Dermis blood vessel endothelial cell (primary cell): ENCODE measurements around the gene TMPRSS6. TPM values are rescaled to one million over a fixed set of nuclear protein-coding genes. Genes with fewer than 3 reads are reported as not detected.

Experiments used
- DNase-seq: peaks from one replicate; pipeline ENCODE4 v3.0.0; 2010
- total RNA-seq: library from RNA; depleted of rRNA; stranded (reverse); fragments of >200 nt; gene quantifications from 2 replicates; pipeline ENCODE4 v1.2.3, GENCODE V29; 2014

TMPRSS6 gene
- total RNA-seq, 1 donor from 2014 or later: not detected

DNA sequence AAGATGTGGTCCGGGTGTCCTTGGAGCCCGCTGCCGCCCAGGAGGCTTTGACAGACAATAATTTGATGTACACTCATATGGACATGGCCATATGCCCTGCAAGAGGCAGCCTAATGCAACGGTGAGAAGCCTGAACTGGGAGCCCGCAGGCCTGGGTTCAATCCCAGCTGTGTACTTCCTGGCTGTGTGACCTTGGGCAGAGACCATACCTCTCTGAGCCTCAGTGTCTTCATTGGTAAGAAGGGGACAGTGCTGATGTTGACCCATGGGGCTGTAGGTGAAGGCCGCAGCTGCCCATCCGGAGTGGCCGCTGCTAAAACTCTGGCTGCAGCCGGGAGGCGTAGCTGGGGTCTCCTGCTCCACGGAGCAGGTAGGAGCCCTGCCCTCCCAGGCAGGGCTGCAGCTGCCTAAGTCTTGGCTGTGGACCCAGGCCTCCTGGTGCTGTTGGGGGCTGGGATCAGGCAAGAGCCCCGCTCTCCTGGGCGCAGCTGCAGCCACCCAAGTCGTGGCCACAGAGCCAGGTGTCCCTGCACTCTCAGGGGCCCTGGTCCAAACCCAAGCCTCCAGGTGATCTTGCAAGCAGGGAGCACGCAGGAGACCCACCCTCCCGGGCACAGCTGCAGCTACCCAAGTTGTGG lies 31.3 kb upstream of the TMPRSS6 start:
- no peak for DNase-seq

DNA sequence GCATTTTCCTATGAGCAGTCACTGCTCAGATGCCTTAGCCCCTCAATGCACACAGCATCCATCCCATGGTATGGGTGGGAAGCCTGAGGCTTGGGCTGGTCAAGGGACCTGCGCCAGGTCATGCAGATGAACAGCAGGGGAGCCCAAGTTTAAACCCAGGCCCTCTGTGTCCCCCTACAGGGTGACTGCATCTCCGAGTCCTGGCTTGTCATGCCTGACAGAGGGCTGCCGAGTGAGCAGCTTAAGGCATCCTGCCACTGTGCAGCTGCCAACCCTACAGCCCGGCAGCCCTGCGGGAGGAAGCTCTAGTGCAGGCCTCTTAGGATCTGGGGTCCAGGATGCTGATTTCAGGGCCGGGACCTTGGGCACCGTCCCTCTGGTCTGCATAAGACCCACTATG lies 30.2 kb upstream of the TMPRSS6 start:
- no peak for DNase-seq

DNA sequence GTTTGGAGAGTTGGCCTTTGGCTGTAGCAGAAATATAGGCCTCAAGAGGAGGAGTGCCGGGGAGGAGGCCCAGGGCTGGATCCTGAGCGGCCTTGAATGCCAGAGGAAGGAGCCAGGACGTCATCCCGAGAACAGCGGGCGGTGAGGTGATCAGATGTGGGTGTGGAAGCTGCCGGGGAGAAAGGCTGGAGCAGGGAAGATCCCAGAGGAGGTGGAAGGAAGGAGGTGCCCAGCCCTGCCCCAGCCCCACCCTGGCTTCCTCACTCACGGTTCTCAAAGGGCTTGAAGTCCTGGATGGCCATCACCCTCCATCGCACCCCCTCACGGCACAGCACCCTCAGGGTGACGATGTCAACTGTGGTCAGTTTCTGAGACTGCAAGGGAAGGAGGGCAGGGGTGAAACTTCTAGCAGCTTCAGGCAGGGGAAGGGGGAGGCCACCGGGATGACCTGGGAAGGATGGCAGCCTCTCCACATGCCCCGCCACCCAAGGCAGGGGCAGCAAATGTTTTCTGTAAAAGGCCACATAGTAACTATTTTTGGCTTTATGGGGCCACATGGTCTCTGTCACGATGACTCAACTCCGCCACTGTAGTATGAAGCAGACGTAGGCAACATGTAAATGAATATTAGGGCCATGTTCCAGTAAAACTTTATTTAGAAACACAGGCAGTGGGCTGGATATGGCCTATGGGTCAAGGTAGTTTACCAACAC lies 29.5 kb upstream of the TMPRSS6 start:
- no peak for DNase-seq

DNA sequence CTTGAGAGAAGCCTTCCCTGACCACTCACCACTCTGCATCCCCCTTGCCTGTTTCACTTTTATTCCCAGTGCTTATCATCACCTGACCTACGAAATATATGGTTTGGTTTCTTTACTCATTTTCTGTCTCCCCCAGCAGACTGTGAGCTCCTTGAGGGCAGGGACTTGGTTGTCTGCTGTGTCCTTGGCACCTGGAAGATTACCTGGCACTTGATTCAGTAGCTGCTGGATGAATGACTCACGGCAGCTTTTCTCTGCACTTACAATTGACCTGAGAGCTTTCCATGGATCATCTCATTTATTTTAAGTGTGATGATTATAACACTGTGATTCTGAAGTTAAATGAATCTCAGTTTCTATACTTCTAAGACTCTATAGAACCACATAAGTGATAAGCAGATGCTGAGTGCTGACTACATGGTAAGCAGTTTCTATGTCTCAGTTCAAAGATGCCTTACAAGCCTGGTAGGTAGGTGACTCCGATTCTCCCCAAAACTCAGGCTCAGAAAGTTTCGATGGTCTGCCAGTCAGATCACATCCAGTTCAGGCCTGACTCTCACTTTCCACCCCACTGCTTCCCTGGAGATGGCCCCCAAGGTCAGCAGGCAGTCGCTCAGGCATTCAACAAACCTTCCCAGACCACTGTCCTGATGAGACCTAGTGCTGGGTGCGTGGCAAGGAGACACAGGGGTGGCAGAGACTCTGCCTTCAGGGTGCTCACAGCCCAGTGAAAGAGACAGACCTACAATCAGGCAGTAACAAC lies 28.6 kb upstream of the TMPRSS6 start:
- no peak for DNase-seq

DNA sequence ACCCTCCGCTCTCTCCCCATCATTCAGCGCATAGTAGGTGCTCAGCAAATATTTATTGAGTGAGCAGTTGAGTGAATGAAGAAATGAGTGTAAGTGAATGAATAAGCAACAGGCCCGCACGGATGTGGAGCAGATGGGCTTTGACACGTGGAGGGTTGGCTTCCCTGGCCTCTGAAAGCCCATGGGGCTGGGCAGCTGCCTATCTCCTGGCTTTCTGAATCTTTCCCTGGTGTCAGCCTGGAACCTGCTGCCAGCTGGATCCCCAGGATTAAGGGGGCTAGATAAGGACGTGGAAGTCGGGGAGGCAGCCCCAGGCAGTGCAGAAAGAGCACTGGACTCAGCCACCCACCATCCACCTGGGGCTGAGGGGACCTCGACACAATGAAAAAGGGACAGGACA lies 27.6 kb upstream of the TMPRSS6 start:
- no peak for DNase-seq

DNA sequence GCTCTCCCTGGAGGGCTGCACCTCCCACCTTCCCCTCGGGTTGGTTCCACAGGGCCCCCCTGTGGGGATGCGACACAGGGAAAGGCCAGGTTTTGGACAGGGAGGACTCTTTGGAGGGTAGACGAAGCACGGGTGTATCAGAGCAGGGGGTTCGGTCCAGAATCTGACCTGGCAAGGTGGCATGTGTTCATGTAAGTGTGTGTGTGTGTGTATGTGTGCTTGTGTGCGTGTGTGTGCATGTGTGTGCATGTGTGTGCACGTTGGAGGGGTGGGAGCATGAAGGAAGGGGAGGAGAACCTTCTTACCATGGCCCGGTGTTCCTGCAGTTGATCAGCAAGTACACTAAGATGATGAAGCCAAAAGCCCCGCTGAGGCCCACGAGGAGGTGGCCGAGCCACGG lies 25.5 kb upstream of the TMPRSS6 start:
- no peak for DNase-seq

DNA sequence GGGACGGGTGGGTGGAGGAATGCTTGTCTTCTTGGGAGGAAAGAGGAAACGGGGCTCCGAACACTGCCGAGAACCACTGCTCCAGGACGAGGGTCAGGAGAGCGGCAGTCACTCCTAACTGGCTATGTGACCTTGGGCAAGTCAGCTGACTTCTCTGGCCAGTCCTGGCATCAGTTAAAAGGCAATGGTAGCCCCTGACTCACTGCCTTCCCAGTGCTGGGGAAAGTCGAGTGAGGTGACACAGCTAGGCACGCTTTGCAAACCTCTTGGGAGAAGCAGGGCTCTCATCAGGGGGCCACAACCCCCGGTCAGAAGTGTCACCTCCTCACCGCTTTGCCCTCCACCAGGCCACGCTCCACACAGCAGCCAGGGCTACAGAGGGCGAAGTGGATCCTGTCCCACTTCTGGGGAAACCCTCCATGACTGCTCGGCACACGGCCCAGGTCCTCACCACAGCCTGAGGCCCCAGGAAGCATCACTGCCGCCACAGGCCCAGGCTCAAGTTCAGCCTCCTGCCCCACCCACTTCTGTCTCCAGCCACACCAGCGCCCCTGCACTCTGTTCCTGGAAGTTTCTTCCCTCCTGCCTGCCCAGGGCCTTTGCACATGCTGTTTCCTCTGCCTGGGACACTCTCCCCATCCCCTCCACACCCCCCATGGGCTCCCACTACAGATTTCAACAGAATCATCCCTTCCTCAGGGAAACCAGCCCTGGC lies 23.9 kb upstream of the TMPRSS6 start:
- DNase-seq: no peak

DNA sequence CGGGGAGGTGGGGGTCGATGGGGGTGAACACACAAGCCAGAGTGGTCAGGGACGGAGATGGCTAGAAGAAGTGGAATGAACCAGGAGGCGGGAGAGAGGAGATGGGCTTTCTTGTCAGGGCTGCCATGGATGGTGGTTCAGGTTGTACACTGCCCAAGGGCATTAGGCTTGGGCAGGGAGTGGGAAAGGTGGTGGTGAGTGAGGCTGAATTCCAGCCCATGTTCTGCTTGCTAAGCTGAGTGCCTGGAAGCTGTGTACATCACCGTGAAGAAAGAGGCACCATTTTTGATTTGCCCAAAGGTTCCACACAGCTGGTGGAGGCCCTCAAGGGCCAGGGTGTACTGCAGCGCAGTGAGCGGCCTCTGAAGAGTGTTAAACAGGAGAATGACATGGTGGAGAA lies 23.3 kb upstream of the TMPRSS6 start:
- DNase-seq: no peak

DNA sequence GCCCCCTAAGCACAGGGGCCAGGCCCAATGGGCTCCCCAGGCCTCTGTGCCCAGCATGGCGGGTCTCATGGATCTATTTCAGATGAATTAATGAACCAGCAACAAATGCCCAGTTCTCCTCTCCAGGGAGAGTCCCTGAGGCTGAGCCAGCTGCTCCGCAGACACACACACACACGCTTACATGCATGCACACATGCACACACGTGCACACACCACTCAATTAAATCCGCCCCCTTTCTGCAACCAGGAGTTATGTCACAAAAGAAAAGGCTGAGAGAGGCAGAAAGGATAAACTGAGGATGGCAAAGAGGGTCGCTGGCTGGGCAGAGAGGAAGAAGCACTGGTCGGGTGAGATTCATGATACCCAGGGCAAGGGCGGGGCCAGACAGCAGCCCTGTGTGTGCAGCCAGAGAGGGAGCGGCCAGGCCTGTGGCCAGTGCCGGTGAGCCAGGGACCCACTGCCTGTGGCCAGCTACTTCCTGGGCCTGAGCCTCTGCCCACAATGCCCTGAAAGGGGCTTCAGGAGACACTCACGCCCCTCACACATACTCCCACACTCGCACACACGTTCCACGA lies 20.4 kb upstream of the TMPRSS6 start:
- DNase-seq: no peak

DNA sequence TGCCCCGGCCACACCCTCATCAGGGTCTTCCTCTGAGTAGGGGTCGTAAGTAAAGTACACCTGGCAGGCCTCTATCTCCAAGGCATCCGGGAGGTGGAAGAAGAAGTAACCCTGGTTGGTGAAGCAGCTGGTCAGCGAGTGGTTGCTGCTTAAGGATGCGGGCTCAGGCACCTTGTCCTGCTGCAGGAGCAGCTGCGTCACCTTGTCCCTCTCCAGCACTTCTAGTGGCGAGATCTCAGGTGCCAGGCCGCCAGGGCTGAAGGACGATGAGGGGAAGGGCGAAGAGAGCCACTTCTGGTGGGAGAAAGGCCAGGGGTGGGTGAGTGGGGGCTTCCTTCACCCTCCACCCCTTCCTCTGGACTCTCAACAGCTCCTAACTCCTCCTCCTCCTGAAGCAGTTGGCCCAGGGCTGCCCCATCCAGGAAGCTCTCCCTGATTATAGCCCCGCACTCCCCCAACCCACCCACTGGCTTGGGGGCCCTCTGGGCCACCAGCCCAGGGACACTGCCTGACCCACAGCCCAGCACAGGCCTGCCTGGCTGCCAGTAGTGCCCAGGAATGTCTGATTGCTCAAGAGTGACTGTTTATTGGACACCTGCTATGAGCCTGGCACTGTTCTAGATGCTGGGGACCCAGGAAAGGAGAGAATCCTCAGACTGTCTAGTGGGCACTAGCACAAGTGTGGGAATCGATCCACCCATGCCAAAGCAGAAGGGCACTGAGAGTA lies 19.2 kb upstream of the TMPRSS6 start:
- no peak for DNase-seq

DNA sequence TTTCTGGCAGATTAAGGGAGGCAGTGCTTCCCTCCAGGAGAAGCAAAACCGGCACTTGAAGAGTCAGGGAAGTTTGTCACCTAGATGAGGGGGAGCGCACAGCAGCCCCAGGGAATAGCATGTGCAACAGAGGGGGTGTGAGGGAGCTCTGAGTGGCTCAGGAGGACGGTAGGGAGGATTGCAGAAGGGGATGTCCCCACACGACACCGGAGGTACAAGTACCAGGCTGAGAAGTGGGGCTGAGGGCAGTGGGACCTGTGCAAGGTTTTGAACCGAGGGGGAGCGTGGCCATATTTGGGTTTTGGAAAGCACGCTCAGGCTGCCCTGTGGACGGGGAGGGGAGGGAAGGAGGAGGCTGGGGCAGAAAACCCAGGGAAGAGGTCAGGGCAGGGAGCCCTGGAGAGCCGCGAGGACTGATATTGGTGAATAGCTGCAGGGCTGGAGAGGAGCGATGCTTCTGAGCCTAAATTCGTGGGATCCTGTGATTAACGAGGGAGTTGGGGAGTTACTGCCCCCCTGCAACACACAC lies 17.9 kb upstream of the TMPRSS6 start:
- DNase-seq: no peak

DNA sequence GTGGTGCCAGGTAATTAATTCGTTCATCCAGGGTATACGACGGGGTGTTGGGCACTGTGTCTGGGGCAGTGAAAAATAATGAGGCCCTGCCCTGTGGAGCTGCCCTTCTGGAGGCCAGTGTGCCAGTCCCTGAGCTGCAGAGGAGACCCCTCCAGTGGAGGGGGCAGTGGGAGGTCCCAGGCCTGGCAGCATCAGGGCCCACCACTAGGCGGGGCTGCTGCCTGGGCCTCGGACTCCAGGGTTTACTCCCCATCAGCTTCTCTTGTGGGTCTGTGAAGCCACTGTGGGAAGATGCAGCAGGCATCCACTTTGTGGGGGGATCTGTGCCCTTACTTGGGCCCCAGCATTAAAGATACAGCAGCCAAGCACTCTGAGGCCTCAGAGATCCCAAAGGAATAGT lies 17.4 kb upstream of the TMPRSS6 start:
- DNase-seq: peak; percentile 4

DNA sequence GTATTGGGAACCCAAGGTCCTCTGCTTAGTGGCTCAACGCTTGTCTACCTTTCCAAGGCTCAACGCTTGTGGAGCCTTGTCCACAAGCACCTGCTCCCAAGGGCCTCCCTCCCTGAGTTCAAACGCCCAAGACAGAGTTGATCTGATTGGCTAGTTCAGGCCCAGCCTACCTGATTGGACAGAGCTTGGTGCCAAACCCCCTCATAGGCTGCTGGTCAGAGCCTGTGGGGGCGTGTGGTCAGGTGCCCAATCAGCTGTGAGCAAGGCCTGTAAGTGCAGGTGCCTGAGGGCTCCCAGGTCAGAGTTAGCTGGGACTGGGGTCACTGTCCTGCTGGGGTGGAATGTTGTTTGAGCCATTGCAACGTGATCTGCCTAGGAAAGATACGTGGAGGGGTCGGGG lies 16.9 kb upstream of the TMPRSS6 start:
- peak; percentile 30 for DNase-seq

DNA sequence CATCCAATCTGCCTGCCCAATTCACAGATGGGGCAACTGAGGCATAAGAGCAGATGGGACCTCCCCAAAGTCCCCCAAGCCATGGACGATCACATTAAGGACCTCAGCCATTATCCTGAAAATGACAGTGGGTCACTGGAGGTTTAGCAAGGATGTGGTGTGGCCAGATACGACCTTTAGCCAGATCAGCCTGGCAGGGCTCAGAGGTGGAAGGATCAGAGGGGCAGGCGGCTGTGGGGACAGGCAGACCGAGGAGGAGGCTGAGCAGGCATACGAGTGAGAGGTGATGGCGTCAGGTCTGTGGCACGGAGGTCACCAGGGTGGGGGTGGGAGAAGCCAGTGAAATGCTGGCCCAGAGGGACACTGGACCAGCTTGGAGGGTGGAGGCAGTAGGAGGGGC lies 14.1 kb upstream of the TMPRSS6 start:
- no peak for DNase-seq

DNA sequence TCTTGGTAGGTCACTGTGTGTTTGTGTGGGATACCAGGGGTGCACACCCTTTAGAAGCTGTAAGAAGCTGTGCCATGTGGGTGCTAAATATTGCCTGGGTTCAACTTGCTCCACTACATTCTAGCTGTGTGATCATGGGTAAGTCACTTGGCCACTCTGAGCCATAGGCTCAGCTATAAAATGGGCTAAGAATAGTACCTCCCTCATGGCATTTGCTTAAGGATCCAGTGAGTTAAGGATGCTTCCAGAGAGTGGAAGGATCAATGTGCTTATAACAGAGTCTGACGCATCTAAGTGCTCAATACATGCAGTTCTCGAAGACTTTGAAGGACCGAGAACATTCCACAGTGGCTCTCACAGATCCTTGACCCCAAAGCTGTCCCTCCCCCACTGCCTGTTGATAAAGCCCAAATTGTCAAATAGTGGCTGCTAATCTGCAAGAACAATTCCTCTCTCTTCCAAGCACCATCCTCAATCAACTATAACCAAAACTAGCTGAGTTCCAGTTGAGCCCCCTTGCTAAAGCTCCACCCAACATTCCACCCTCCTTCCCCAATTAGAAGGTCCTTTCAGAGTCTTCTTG lies 13.2 kb upstream of the TMPRSS6 start:
- DNase-seq: no peak

DNA sequence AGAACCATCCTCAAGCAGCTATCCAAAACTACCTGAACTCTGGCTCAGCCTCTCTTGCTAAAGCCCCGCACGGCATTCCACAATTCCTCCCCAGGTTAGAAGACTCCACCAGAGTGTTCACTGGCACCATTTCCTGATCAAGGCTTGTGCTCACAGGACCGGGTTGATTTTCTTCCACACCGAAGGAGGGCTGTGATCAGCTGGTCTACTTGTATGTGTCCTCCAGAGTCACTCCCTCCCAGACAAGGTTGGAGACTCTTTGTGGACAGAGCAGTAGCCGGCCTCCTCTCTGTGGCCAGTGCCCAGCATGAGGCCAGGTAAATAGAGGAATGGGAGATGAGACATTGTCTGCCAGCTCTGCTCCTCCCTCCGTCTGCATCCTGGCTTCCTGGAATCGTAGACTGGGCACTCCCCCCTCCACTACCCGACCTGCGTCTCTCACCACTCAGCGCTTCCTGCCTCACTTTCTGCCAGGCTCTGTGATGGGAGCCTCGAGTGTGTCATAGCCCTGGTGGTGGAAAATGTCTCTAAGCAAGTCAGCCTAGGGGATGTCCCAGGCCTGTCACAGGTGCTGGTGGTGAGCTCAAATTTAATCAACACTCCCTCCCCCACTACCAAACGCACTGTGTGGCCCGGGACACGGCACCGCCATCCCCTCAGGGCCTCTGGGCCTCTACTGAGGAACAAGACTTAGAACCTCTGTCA lies 12.5 kb upstream of the TMPRSS6 start:
- peak; percentile 54 for DNase-seq

DNA sequence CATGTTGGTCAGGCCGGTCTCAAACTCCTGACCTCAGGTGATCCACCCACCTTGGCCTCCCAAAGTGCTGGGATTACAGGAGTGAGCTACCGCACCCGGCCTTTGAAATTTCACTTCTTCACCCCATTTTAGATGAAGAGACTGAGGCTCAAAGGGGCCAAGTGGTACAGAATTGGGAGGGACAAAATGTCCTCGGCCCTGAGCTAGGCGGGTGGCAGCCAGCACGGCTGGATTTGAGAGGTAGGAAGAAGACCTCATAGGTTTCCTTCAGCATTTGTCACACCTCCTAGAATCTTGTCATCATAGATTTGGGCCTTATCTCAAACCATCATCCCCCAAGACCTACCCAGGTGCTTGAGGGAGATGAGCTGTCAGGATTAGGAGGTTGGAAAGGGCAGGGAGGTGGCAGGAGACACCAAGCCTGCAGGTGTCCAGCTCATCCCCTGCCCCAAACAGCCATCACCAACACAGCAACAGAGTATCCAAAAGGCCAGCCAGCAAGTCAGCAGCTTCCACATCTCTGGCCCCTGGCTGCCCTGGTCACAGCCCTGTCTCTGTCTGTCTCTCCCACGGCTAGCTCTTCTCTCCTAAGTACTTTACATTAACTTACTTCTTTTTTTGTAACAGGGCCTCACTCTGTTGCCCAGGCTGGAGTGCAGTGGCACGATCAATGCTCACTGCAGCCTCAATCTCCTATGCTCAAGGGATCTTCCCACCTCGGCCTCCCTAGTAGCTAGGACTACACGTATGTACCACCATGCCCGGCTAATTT lies 11.2 kb upstream of the TMPRSS6 start:
- DNase-seq: no peak

DNA sequence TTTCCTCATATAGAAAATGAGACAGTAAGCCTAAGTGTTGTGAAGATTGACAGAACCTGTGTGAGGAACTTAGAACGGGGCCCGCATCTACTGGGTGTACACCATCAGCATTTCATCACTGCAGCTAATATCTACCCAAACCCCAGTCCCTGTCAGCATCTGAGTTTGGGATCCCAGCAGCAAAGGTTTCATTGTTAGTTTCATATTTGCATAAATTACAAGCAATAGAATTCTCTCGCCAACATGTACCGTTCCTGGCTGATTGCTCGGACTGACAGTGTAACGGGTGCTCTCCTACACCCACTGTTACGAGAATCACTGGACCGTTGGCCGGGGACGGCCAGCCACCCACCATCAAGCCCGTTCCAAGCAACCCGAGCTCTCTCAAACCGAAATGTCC lies 10.4 kb upstream of the TMPRSS6 start:
- DNase-seq: no peak

DNA sequence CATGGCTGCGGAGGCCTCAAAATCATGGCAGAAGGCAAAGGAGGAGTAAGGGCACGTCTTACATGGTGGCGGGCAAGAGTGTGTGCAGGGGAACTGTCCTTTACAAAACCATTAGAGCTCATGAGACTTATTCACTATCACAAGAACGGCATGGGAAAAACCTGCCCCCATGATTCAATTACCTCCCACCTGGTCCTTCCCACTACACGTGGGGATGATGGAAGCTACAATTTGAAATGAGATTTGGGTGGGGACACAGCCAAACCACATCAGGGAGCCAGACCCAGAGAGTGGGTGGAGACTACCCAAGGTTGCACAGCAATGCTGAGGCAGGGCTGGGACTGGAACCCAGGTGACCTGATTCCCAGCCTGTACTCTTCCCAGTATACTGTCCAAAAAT lies 8.6 kb upstream of the TMPRSS6 start:
- DNase-seq: no peak

DNA sequence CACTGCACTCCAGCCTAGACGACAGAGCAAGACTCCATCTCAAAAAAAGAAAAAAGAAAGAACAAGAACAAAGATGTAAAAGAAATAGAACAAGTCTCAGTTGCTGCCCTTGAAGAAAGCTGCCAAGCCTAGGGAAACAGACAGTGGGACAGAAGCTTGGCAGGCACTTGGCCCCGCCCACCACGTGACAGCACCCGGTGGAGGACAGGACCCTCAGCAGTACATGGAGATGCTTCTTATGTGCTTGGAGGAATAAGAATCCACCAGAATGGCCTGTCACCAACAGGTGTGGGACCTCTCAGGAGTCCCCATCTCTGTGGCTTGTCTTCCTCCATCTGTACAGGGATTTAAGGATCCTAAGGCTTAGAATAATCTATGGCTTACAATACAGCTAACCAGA lies 7.6 kb upstream of the TMPRSS6 start:
- DNase-seq: no peak
